ENCODE data around the gene SLC6A3. TPM values are rescaled to one million over a fixed set of nuclear protein-coding genes. Genes with fewer than 3 reads are reported as not detected.

Gene SLC6A3
- total RNA-seq, 1 experiment from 2014 or later: not detected

GRCh38 chr5:1345876-1346626 is 99.2 kb downstream of the SLC6A3 start:
- in situ Hi-C loops (cut with HindIII; ENCODE audit: low sequenced_read_pairs): no loop called here
- no peak for DNase-seq (ENCODE audit: low spot score)

- peak; percentile 73 for DNase-seq (ENCODE audit: low spot score)
- in situ Hi-C loops (cut with HindIII; ENCODE audit: low sequenced_read_pairs): no loop called here
These were observed 100.0 kb downstream of the SLC6A3 start, which contains the start of gene CLPTM1L for GRCh38 chr5:1344975-1345838. Gene CLPTM1L (minus strand): TSS chr5:1345099. CDS start chr5:1344841, 258 bp downstream.

- DNase-seq (ENCODE audit: low spot score): no peak
- in situ Hi-C loops (cut with HindIII; ENCODE audit: low sequenced_read_pairs): no loop called here
These were observed 101.0 kb downstream of the SLC6A3 start for GRCh38 chr5:1343931-1344901.

- in situ Hi-C loops (cut with HindIII; ENCODE audit: low sequenced_read_pairs): no loop called here
- DNase-seq (ENCODE audit: low spot score): no peak
These were observed 101.9 kb downstream of the SLC6A3 start for GRCh38 chr5:1343315-1343751.

Other genes starting within 250 kb of the SLC6A3 start
- gene SLC6A19, start 243.8 kb downstream of the SLC6A3 start, total RNA-seq (2014; rRNA removed; shearing (Covaris generic)): 0.37 and 1.0 TPM in 2 replicates
- gene SLC6A18, start 220.1 kb downstream of the SLC6A3 start, total RNA-seq (2014; rRNA removed; shearing (Covaris generic)): not detected in 2 replicates
- 0.85 and 1.5 TPM in 2 replicates for gene TERT, start 150.4 kb downstream of the SLC6A3 start, total RNA-seq (2014; rRNA removed; shearing (Covaris generic))
- gene CLPTM1L, start 100.3 kb downstream of the SLC6A3 start, total RNA-seq (2014; rRNA removed; shearing (Covaris generic)): 177 and 229 TPM in 2 replicates
- gene LPCAT1, start 78.5 kb upstream of the SLC6A3 start, total RNA-seq (2014; rRNA removed; shearing (Covaris generic)): 71.5 and 143 TPM in 2 replicates